Measurements from ENCODE around the gene NISCH.

NISCH gene

DNA sequence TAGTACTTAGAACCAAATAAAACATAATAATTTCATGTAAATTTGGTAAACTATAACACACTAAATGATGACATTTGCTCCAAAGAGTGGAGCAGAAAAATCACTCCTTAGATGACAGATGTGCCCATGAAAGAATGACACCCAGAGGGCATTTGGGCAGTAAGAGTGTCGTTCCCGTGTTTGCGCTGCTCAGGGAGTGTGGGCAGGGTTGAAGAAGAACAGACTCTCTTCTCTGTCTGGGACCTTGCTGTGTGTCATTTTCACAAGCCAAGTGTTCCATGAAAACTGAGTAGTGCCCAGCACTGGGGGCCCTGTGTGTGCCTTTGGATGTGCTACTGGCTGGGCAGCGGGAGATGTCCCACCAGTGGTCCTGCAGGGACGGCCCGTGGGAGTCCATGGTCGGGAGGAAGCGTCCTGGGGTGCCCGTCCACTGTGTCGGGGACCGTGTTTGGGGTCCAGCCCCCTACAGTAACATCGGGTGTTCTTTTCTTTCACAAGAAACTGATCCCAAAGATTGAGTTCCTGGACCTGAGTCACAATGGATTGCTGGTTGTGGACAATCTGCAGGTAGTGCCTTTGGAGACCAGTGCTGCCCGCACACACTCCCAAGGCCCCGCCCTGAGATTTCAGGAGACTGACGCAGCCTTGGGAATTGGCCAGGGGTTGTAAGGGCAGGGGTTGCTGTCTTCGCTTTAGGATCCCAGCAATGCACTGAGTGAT lies 21.8 kb downstream of the NISCH start:
- DNase-seq, result no peak

DNA sequence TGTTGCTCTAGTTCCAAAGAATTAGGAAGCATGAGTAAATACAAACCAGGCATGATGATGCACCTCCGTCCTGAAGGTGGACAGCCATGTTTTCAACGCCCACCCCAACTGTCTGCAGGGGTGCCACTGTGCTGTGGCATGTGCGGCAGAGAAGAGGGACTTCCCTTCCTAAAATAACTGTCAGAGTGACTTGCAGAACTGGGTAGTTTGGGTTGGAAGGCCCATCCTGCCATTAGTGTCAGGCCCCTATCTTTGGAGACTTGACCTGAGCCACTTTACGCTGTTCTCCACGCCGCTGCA lies 22.3 kb downstream of the NISCH start:
- no peak for DNase-seq

DNA sequence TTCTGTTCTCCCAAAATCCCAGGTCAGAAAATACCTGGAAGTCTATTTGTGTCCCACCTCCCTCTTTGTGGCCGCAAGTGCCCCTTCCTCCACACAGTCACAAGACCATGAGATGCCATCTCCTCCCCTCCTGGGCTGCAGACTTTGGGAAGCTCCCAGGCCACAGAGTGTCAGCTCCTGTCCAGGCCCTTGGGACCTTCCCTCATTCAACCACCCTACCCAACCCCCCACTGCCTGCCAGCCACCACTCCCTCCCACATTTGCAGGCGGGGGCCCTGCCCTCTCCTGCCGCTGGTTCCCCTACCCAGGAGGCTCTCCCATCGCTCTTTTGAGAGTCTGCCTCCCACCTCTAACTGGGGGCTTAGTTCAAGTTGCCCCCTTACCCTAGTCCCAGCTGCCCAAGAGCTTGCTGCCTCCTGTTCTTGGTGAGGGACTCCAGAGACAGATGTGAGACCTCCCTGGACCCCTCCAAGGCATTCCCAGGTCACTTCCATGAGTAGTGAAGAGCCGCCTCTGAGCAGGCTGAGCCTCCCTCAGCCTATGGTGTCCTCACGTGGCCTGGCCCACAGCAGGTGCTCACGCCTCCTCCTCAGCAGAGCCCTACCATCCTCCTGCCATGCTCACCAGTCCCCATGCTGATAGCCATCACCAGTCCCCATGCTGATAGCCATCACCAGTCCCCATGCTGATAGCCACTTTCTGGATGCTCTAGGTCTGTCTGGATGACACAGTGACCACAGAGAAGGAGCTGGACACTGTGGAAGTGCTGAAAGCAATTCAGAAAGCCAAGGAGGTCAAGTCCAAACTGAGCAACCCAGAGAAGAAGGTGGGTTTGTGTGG lies 23.9 kb downstream of the NISCH start:
- no peak for DNase-seq

DNA sequence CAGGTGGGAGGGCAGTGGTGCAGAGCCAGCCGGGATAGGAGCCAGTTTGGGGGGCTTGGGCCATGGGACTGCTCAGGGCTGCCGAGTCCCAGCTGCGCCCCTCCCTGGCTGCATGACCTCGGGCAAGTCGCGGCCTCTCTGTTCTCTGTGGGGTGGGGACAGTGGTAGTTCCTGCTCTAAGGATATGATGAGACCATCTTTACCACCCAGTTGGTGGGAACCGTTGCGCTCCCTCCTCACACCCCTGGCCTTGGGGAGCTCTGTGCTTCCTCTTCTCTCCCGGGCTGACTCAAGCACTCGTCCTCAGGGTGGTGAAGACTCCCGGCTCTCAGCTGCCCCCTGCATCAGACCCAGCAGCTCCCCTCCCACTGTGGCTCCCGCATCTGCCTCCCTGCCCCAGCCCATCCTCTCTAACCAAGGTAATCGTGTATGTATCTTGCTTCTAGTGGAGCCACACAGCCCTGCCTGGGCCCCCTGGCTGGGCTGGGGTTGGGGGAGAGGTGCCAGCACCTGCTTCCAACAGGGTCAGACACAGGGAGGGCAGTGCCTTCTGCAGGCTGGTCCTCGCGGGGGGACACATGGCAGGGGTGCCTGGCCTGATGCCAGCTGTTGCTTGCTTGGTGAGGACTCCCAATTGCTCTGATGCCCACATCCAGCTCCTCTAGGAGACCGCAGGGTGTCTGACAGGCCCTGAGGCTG lies 24.6 kb downstream of the NISCH start:
- DNase-seq, result no peak

DNA sequence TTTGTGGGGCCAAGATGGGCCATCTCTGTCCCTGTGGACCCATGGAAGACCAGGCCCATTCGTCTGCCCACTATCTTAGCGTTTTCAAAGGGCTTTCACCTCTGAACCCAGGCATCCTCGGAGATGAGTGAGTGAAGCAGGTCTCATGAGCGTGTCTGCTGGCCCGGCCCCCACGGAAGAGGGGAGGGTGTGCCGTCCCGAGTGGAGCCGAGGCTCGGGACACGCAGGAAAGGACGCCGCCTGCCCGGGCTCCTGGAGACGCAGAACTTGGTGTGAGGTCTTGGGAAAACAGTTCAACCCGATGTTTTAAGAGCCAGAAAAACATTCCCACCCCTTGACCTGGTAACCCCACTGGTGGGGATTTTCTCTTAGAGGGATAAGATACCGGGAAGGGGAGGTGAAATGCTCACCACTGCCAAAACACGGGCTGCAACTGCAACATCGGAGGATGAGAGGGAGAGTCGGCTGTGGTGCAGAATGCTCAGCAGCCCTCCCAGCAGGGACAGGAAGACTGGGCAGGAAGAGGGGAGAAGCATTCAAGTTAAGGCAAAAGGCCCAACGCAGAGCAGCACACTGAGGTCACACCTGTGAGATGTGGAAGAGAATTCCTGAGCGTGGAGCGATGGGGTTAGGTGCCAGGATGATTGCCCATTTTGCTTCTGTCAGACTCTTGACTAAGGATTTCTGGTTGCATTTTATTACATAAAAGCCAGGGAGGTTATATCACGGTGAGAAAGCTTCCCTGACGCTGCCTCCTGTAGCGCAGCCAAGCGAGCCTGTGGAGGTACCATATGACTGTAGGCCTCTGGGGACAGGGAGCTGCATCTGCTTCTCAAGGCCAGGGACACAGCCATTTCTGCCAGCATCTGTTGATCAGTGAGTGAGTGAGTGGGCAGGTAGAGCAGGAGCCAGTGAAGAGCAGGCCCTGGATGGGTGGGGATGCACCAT lies 25.6 kb downstream of the NISCH start:
- peak; percentile 71 for DNase-seq

DNA sequence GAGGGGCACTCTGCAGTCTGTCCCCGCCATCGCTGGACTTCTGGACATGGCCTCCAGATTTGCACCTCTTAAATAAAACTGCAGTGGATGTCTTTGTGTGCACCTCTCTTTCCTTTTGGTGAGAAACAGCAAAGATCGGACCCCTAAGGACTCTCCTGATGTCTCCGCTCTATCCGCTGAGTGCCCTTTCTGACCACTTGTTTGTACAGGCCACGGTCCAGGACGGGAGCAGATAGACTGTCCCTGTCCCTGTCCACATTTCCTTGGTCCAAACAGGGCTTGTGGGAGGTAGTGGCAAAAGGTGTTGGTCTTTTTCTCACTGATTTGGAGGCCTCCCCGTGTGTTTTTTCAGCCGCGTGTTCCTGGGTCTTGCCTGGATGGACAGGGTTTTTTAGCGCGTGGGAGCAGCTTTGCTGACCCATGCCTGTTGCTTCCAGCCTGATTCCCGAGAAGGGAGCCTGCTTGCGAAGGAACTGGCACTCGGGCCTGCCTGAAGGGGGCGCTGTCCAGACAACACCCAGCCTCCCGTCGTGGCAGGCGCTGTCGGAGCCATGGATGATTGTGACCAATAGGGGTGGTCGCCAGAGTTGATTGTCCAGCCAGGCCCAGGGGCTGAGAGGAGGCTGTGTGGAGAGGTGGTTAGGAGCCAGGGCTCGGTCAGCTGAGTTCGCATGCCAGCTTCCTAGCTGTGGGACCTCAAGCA lies 26.6 kb downstream of the NISCH start:
- DNase-seq, result no peak

DNA sequence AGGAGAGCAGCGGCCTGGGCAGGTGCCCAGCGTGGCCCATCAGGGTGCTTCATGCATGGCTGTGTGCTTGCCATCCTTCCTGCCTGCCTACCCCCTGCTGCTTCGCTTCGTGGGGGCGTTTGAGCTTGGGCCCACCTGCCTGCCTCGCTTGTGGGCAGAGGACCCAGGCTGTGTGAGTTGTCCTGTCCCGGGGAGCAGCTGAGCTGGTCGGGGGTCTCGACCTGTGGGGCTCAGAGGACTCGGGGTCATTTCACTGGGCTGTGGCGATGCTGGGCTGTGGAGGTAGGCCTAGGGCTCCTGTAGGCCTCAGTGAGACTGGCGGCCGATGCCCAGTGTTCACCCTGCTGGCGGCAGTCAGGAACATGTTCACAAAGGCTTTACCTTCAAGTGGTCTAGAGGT lies 27.7 kb downstream of the NISCH start:
- no peak for DNase-seq

DNA sequence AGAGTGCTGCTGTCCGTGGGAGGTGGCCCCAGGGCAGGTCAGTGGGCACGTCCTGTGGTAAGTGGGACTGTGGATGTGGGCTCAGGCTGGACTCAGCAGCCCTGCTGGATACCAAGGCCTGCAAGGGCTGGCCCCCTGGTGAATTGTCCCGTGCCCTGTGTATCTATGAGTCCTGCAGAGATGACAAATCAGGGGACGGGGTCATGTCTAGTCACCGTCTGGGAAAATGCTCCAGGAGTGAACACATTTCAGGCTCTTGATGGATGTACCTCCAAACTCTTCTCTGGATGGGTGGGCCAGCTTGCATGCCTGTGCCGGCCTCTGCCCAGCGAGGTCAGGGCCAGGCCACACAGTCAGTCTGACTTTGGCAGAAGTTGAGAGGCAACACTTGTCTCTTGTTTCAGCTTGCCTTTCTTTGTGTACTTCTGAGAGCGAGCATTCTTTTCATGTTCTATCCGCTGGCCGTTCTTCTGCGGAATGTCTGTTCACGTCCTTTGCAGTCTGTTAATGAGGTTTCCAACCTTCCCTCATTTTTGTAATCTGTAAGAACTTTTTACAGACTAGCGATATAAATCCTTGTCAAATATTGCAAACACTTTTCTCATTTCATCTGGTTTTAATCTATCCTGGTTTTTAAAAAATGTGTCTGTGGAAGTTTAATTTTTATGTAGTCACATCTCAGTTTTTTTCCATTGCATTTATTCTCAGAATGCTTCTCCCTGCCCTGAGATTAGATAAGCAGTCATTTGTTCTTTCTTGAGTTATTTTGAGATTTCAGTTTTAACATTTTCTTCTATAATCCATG lies 28.4 kb downstream of the NISCH start:
- no peak for DNase-seq

DNA sequence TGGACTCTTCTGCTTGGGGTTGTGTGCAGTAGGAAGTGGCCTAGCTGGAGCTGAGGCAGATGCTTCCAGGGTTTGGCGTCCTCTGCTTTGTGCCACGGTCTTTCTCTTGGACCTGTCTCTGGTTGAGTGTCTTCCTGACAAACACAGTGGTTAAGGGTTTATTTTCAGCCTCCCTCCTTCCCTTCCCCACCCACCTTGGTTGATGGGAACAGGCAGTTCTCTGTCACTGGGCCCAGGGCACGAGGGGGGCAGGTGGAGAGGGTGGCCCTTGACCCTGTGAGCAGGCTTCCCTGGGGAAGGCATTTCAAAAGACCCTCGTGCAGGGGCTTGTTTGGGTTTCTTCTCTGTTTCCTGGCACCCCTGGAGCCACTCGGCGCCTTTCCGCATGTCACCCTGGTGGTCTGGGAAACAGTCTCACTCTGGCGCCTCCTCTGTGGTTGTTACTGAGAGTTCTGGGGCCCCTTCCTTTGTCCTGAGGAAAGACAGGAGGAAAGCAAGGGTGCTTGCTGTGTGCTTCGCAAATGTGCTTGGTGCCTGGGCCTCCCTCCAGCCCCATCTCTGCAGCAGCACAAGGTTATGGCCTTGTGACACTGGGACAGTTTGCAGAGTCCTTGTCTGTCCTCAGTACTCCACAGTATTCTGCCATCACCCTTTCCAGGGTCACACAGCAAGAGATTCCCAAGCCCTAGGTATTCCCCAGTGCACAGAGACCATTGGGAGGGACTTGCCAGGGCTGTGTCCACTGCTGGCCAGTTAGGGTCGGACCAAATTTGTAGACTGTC lies 29.5 kb downstream of the NISCH start:
- DNase-seq, result no peak

DNA sequence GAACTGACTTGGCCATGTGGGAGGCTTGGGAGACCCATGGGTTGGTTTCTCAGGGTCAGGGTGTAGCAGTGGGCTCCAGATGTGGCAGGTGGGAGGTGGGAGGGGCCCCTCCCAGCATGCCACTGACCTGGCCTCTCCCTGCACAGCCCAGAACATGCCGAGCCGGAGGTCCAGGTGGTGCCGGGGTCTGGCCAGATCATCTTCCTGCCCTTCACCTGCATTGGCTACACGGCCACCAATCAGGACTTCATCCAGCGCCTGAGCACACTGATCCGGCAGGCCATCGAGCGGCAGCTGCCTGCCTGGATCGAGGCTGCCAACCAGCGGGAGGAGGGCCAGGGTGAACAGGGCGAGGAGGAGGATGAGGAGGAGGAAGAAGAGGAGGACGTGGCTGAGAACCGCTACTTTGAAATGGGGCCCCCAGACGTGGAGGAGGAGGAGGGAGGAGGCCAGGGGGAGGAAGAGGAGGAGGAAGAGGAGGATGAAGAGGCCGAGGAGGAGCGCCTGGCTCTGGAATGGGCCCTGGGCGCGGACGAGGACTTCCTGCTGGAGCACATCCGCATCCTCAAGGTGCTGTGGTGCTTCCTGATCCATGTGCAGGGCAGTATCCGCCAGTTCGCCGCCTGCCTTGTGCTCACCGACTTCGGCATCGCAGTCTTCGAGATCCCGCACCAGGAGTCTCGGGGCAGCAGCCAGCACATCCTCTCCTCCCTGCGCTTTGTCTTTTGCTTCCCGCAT lies 31.8 kb downstream of the NISCH start:
- no peak for DNase-seq

DNA sequence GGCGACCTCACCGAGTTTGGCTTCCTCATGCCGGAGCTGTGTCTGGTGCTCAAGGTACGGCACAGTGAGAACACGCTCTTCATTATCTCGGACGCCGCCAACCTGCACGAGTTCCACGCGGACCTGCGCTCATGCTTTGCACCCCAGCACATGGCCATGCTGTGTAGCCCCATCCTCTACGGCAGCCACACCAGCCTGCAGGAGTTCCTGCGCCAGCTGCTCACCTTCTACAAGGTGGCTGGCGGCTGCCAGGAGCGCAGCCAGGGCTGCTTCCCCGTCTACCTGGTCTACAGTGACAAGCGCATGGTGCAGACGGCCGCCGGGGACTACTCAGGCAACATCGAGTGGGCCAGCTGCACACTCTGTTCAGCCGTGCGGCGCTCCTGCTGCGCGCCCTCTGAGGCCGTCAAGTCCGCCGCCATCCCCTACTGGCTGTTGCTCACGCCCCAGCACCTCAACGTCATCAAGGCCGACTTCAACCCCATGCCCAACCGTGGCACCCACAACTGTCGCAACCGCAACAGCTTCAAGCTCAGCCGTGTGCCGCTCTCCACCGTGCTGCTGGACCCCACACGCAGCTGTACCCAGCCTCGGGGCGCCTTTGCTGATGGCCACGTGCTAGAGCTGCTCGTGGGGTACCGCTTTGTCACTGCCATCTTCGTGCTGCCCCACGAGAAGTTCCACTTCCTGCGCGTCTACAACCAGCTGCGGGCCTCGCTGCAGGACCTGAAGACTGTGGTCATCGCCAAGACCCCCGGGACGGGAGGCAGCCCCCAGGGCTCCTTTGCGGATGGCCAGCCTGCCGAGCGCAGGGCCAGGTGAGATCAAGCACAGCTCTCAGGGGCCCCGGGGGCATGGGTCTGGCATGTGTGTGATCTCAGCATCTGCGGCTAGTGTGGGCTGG lies 32.6 kb downstream of the NISCH start:
- no peak for DNase-seq

DNA sequence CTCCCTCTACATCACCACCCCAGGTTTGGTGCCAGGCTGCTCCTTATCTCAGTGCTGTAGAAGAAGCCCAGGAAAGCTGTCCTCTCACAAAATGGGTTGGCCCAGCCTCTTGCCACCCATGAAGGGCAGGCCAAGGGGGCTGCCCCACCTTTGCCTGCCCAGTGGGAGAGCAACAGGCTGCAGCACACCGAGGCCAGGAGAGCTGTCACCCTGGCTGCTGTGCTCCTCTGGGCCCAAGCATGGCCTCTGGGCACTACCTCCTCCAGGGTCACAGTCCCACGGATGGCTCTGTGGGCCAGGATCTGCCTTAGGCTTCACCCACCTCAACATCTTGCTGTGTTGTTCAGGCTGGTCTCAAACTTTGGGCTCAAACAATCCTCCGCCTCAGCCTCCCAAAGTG lies 33.3 kb downstream of the NISCH start:
- no peak for DNase-seq

DNA sequence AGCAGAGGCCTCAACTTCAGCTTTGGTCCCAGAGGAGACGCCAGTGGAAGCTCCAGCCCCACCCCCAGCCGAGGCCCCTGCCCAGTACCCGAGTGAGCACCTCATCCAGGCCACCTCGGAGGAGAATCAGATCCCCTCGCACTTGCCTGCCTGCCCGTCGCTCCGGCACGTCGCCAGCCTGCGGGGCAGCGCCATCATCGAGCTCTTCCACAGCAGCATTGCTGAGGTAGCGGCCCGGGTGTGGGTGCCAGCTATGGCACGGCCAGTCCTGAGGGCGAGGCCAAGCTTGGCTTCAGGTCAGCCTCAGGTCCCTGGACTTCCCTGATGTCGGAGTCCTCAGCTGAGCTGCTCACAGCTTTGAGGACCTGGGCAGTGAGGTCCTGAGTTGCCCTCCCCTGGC lies 34.0 kb downstream of the NISCH start:
- DNase-seq, result no peak

DNA sequence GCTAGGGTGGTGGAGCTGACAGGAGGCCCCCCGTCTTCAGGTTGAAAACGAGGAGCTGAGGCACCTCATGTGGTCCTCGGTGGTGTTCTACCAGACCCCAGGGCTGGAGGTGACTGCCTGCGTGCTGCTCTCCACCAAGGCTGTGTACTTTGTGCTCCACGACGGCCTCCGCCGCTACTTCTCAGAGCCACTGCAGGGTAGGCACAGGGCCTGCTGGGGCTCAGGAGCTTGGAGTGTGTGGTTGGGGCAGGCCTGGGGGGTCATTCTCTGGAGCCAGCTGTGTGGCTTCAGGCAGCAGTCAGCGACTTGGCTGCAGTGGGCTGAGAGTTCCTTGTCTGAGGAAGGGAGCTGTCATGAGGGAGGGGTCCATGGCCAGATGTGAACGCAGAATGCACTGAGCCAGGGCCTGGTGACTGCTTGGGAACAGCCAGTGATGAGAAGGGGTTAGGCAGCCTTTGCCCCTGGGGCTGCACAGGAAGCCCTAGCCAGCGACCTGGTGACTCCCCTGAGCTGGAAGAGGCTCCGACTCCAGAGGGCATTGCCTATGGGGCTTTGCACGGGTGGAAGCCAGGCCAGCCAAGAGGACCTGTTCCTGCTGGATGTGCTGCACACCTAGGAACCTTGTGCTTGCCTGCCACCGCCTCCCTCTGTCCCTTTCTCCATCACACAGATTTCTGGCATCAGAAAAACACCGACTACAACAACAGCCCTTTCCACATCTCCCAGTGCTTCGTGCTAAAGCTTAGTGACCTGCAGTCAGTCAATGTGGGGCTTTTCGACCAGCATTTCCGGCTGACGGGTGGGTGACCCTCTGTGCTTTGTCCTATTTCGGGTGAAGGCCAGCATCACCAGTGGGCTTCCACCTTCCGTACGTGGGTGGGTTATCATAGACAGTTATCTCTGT lies 34.9 kb downstream of the NISCH start:
- no peak for DNase-seq

DNA sequence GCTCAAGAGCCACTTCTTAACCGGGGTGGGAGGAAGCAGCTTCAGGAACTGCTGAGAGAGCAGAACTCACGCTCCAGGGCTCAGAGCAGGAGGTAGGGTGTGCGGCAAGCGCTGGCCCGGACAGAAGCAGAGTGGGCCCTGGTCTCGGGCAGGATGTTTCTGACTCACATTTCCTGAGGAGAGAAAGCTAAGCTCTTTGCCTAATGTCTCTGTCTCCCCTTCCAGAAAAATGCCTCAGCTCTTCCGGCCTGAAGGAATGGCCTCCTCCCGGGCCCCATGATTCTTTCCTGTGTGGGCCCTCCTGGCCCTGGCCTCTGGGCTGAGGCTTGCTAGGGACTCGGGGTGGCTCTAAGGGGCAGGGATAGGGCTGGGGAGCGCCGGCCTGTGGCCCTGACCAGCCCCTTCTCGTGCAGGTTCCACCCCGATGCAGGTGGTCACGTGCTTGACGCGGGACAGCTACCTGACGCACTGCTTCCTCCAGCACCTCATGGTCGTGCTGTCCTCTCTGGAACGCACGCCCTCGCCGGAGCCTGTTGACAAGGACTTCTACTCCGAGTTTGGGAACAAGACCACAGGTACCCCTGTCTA lies 35.6 kb downstream of the NISCH start:
- DNase-seq, result no peak

DNA sequence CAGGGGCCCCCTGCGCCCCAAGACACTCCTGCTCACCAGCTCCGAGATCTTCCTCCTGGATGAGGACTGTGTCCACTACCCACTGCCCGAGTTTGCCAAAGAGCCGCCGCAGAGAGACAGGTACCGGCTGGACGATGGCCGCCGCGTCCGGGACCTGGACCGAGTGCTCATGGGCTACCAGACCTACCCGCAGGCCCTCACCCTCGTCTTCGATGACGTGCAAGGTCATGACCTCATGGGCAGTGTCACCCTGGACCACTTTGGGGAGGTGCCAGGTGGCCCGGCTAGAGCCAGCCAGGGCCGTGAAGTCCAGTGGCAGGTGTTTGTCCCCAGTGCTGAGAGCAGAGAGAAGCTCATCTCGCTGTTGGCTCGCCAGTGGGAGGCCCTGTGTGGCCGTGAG lies 36.7 kb downstream of the NISCH start:
- DNase-seq, result no peak
